Ovary (tissue), 9 donors: ENCODE data around the gene SPOPL. TPM values are rescaled to one million over a fixed set of nuclear protein-coding genes. Genes with fewer than 3 reads are reported as not detected.

ENCODE experiments used
- DNase-seq, 5 donors: peaks; one replicate each; pipeline ENCODE4 v3.0.0-alpha.2; 2019 to 2020
- H3K27ac ChIP-seq, 2 donors: fragments of 200-600 bp; one replicate each; pipeline versions ENCODE4 v1.5.1 to v1.8.0; 2019 to 2022
- H3K27me3 ChIP-seq: fragments of 200-600 bp; one replicate; pipeline ENCODE4 v1.8.0; 2022
- H3K36me3 ChIP-seq: fragments of 200-600 bp; sonication (generic); one replicate; pipeline ENCODE4 v1.5.1; 2019
- H3K4me1 ChIP-seq: one replicate; pipeline ENCODE4 v1.8.1; 2013; ENCODE audit warnings: mild to moderate bottlenecking, moderate library complexity; ENCODE audit not compliant: insufficient read depth
- H3K4me3 ChIP-seq: fragments of 200-600 bp; sonication (generic); one replicate; pipeline ENCODE4 v1.5.1; 2017
- H3K9me3 ChIP-seq, 2 donors: fragments of 200-600 bp in 1 of 2; sonication (generic) in 1 of 2; one replicate each; pipeline versions ENCODE4 v1.5.1 to v1.8.1; 2013 to 2019; ENCODE audit warnings: mild to moderate bottlenecking in 1 of 2, moderate library complexity in 1 of 2
- CTCF ChIP-seq, 3 donors: fragments of 450-650 bp in 2 of 3; fragments of 200-600 bp in 1 of 3; IDR thresholded peaks; one replicate each; pipeline versions ENCODE4 v1.5.1 to v1.8.0; 2016 to 2022; ENCODE audit warnings: antibody characterized with exemption in 3 of 3, mild to moderate bottlenecking in 1 of 3
- EP300 ChIP-seq: sonication (generic); formaldehyde crosslinking; IDR thresholded peaks from one replicate; pipeline ENCODE4 v1.6.1; 2017; ENCODE audit warnings: antibody characterized with exemption
- POLR2A ChIP-seq: fragments of 450-650 bp; IDR thresholded peaks from one replicate; pipeline ENCODE4 v1.6.1; 2017; ENCODE audit warnings: antibody characterized with exemption, mild to moderate bottlenecking, moderate library complexity
- WGBS, 3 donors: extraction: QIAGEN DNeasy Blood & Tissue Kit in 1 of 3; methylation state at CpG; one replicate each; pipeline versions ENCODE4 v1.1.5 to v1.1.7; 2013 to 2017; 5-methylcytosine and 5-hydroxymethylcytosine counted together
- intact Hi-C, 4 donors: fragments of 100-400 bp; cut with DNase I; formaldehyde crosslinking; loops; one replicate each; pipeline versions ENCODE4 v1.11.0 to v1.15.1; 2022 to 2023
- polyA plus RNA-seq, 2 donors: library from polyadenylated mRNA; stranded (reverse); fragments of 200-250 nt in 1 of 2; fragments of 350-450 nt in 1 of 2; fragmentation: Illumina TruSeq in 1 of 2; extraction: RNeasy Lipid Tissue Mini Kit (QIAGEN cat#74804) in 1 of 2; gene quantifications; one replicate each; pipeline ENCODE4 v1.2.3, GENCODE V29; 2013 to 2014
- total RNA-seq, 7 donors: library from RNA; depleted of rRNA in 2 of 7; stranded (reverse); fragments of >200 nt in 2 of 7; fragmentation: NEBNext Ultra II Directional in 3 of 7; extraction: Animal tissue kit (Norgen Biotek cat#: 25700) in 3 of 7; gene quantifications; one replicate each; pipeline versions ENCODE4 v1.1.0 to v1.2.4, GENCODE V29; 2016 to 2023
- donor health status: DM: no; HTN: no; CAD: no; lungs with moderate emphysema.
- donor health status: DM: no; HTN: no; CAD: no.
- donor health status: Bipolar disorder and iron deficiency.
- donor health status: DM: yes; HTN: yes; CAD: no.
- donor health status: DM: no; HTN: no; CAD: no.
- donor health status: DM: yes; HTN: yes; CAD: no.

Gene SPOPL
- total and polyA plus RNA-seq, 9 donors, result 10.9 to 30.9 (median 23.6) TPM

GRCh38 chr2:138559641-138560040, 58.1 kb downstream of the SPOPL start:
- Histone ChIP-seq H3K36me3 (no peaks in the 10 kb centered on the region), H3K4me3 (no peak overlapping the region), H3K9me3 (no peaks in the 10 kb centered on the region), H3K4me1 (no peaks in the 10 kb centered on the region), H3K27ac (no peak overlapping the region), H3K27me3 (no peaks in the 10 kb centered on the region)
- 38 to 50% (median 38%) methylated on average over 1 of the region's 1 CpG for WGBS, 3 donors
- intact Hi-C loops, result no loop called here
- TF ChIP-seq POLR2A, result no peak
- no peak for TF ChIP-seq CTCF (IDR thresholded peaks at IDR 0.05)
- no peak for TF ChIP-seq EP300
- DNase-seq, result no peak

DNA sequence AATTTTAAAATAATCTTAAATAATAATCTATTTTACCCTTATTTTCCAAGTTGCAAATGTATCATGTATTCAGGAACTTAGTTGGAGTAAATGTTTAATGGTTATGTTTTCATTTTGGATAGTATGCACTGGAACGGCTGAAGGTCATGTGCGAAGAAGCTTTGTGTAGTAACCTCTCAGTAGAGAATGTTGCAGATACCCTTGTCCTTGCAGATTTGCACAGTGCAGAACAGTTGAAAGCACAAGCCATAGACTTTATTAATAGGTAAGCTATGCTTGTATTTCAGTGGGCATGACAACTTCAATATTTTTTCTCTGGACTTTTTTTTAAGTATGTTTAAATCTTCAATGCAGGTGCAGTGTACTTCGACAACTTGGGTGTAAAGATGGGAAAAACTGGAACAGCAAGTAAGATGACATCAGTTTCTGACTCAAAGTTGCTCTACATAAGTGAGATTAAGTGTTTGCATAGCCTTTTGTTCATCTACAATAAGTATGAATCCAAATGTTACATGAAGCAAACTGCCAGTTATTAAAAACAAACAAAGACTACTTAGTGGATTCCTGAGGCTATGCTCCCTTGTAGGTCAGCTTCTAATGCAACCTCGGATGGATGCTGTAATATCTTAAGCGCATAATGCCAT, 63.1 kb downstream of the SPOPL start:
- H3K4me3 ChIP-seq, result no peak overlapping the region
- DNase-seq, result no peak
- no peaks in the 10 kb centered on the region for H3K36me3 ChIP-seq
- intact Hi-C loops, result no loop called here
- 72 to 79% (median 78%) methylated on average over 5 of the region's 5 CpGs for WGBS, 3 donors
- no peaks in the 10 kb centered on the region for H3K4me1 ChIP-seq
- H3K27ac ChIP-seq, result no peak overlapping the region
- no peaks in the 10 kb centered on the region for H3K27me3 ChIP-seq
- no peak for TF ChIP-seq POLR2A
- no peaks in the 10 kb centered on the region for H3K9me3 ChIP-seq

DNA sequence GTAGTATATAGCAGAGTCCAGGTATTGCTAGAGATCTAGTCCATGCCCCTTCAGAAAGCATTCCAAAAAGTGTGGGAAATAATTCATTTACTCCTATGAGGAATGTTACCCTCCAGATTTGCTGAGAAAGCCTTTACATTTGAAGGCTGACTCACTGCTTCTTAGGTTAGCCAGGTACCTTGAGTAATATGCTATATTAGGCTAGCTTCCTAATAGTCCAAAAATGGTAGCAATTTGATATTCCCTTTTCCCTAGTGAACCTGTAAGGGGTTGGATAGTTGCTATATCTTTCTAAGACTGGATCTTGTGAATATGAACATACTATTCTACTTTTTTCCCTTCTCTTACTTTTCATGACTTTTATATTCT, 63.6 kb downstream of the SPOPL start:
- TF ChIP-seq POLR2A (no peak), EP300 (no peak), CTCF (IDR thresholded peaks at IDR 0.05) (no peak)
- H3K27ac ChIP-seq, result no peak overlapping the region
- no peaks in the 10 kb centered on the region for H3K27me3 ChIP-seq
- no peak overlapping the region for H3K4me3 ChIP-seq
- no peaks in the 10 kb centered on the region for H3K4me1 ChIP-seq
- no peaks in the 10 kb centered on the region for H3K36me3 ChIP-seq
- no peaks in the 10 kb centered on the region for H3K9me3 ChIP-seq
- no peak for DNase-seq
- intact Hi-C loops, result no loop called here

DNA sequence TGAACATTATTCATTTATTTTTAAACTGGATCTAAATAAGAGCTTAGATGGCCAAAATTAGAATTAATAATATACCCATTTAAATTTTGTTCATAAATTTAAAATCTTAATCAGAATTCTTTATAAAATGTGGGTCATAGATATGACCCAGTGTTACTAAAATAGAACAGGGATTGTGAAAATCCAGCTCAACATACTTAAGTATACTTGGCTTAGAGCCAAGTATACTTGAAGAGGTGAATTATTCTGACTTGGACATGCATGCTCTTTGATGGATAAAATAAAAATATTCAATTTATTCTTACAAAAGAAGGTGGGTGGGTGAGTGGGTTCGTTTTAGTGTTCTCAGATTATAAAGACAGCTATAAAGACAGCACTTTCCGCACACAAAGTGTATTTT, 70.7 kb downstream of the SPOPL start:
- TF ChIP-seq EP300 (no peak), POLR2A (no peak), CTCF (IDR thresholded peaks at IDR 0.05) (no peak)
- H3K27ac ChIP-seq, result no peak overlapping the region
- no peaks in the 10 kb centered on the region for H3K9me3 ChIP-seq
- intact Hi-C loops, result no loop called here
- no peaks in the 10 kb centered on the region for H3K4me1 ChIP-seq
- H3K27me3 ChIP-seq, result no peaks in the 10 kb centered on the region
- DNase-seq, result no peak
- H3K36me3 ChIP-seq, result no peaks in the 10 kb centered on the region
- WGBS, 3 donors, result 93 to 96% (median 94%) methylated on average over 2 of the region's 2 CpGs
- H3K4me3 ChIP-seq, result no peak overlapping the region

GRCh38 chr2:138577066-138577465, 75.5 kb downstream of the SPOPL start:
- Histone ChIP-seq H3K36me3 (no peaks in the 10 kb centered on the region), H3K9me3 (peaks cover 0 to 3% of the 10 kb centered on the region in 2 donors), H3K27ac (no peak overlapping the region), H3K4me1 (no peaks in the 10 kb centered on the region), H3K27me3 (no peaks in the 10 kb centered on the region), H3K4me3 (no peak overlapping the region)
- intact Hi-C loops, result no loop called here
- DNase-seq, result no peak
- TF ChIP-seq CTCF (IDR thresholded peaks at IDR 0.05) (no peak), EP300 (no peak), POLR2A (no peak)
- WGBS, 3 donors, result 80 to 86% (median 81%) methylated on average over 2 of the region's 2 CpGs
